Activated CD4-positive, CD25-positive, alpha-beta regulatory T cell treated with anti-CD3 and anti-CD28 coated beads, Interleukin-2, amount 50 U/mL, for 24 hours (primary cell): ENCODE measurements around the gene FADS3.

Source experiments
- ATAC-seq, 2 donors: fragments of 150-1000 bp; cut with Tn5 transposase; one replicate each; pipeline ENCODE4 v1.10.0; 2021; ENCODE audit warnings: mild to moderate bottlenecking in 1 of 2, moderate library complexity in 1 of 2

Gene FADS3

DNA sequence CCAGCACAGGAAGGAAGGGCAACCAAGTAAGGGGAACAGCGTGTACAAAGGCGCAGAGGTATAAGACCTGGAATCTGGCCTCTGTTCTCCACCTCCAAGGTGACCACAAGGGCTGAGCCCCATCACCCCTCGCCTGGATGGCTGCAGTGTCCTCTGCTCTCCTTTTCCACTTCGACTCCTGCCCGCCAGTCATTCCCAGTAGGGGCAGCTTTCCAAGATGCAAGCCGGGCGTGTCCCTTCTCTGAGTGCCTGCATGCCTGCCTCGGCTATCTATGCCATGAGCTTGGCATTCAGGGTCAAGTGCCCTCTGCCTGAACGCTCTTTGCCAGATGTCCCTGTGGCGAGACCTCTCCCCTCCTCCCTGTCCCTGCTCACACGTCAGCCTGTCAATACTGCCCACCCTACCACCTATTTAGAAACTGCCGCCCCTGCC, 17.0 kb downstream of the FADS3 start:
- ATAC-seq, result no peak

DNA sequence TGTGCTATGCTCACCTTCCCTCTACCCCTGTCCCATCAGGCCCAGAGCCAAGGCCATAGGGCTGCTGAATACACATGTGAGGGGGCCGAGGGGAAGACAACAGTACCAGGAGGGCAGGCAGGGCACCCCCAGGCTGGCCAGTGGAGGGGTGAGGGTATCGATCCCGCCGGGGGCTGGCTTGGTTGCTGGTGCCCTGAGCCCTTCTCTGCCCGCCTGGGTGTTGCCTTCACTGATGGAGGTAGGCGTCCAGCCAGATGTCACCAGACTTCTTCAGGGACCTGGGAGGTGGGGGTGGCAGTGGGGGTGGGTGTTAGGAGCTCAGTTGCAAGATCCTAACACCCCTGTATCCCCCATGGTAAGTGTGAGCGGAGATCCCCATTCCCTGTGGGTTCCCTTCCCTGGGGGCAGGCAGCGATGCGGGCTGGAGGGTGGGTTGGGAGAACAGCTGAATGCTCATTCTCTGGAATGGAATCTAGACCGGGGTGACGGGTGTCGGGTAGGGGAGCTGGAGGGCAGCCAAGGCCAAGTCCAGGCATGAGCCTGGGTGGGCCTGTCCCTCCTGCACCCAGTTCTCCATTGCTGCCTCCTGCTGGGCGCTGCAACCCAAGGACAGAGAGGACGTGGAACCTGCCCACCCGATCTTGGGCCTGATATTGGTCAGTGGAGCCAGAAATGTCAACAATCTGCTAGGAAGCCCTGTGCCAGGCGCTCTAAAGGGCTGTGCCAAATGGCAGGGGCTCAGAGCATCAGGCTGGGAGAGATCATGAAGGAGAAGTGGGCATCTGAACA, 17.6 kb downstream of the FADS3 start:
- ATAC-seq, result no peak

DNA sequence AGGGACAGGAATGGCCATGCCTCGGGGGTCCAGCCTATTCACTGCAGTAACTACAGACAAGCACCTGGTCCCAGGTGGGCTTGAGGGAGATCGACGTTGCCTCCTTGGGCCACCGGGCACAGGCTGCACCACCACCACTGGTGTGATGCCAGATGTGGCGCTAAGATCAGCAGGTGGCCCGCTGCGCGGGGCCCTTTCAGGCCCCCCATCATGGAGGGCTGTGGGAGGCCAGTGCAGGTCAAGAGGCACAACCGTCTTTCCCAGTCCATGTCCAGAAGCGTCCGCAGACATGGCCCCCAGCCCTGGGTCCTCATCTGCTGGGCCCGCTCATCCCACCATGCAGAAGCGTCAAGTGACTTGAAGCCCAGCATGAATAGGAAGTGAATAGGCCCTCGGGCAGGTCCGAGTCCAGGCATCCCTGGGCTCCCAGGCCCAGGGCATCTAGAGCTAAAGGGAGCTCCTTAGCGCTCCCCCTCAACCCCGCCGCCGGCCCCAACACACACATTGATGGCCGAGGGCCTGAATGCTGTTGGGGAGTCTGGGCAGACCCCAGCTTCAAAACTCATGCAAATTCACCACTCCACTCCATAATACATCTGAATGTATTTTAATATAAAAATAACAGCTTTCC, 18.3 kb downstream of the FADS3 start:
- no peak for ATAC-seq

- peak; percentile 76 to 80 for ATAC-seq
These were observed 20.2 kb downstream of the FADS3 start for GRCh38 chr11:61871158-61871597.

DNA sequence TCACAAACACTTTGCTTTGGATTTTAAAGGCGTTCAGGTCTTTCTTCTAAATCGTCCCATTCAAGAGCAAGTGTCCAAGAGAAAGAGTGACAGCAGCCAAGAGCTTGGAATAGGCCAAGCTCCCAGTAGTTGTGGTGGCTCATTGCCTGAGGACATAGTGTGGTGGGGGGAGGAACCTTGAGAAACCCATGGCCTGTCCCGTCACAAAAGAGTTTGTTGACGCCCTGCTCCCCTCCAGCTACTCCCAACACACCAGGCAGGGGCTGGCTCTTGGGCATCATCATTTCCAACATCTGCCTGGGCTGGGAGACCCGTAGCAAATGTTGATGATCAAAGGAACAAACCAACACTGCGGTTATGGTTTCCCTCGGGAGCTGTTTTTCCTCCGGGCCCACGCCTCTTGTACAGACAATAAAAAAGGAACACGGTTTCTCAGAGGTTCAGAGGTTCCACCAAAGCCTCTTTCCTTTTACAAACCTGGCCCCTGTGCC, 20.8 kb downstream of the FADS3 start:
- ATAC-seq, result no peak

DNA sequence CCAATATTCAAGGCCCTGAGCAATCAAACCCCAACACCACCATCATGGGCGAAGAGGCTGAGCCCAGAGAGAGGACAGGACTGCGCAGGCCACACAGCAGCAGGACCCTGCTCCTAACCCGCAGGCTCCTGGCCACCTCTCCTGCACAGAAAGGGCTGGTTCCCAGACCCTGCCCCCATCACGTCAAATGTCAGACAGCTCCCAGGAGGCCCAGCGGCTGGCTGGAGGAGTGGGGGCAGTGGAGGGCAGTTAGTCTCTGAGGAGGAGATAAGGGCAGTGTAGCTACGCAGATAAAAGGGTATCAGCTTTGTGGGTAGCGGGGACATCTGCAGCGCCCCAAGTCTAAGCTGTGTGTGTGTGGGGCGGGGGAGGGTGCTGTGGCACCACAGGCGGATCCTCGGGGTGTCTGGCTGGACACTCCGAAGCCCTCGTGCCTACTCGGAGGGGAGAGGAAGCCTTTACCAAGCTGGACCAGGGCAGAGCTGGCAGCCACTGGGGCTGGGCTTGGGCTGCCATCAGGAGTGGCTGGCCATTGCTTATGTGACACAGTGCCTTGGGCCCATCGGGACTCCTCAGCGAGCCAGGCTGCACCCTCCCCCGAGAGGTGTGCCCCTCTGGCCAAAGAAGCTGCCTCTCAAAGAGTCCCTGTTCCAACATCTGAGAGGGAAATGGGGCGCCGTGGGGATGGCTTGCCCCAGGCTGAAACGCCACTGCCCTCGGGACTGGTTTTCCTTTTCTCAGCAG, 21.5 kb downstream of the FADS3 start:
- ATAC-seq, result no peak

DNA sequence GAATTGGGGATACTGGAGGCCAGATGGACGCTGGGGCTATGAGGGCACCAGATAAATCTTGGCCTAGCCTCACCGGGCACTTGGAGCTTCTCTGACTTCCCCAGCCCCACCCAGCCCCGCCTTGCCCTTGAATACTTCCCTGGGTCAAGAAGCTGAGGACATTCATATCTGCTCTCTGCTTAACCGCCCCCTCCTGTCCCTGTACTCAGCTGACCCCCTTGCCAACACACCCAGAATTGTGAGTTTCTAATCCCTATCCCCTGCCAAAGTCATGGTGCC, 22.0 kb downstream of the FADS3 start:
- ATAC-seq, result no peak

GRCh38 chr11:61868571-61869428, 22.5 kb downstream of the FADS3 start:
- no peak for ATAC-seq

GRCh38 chr11:61866958-61867343, 24.4 kb downstream of the FADS3 start:
- ATAC-seq, result no peak

- no peak for ATAC-seq
These were observed 25.0 kb downstream of the FADS3 start for GRCh38 chr11:61866231-61866957.

DNA sequence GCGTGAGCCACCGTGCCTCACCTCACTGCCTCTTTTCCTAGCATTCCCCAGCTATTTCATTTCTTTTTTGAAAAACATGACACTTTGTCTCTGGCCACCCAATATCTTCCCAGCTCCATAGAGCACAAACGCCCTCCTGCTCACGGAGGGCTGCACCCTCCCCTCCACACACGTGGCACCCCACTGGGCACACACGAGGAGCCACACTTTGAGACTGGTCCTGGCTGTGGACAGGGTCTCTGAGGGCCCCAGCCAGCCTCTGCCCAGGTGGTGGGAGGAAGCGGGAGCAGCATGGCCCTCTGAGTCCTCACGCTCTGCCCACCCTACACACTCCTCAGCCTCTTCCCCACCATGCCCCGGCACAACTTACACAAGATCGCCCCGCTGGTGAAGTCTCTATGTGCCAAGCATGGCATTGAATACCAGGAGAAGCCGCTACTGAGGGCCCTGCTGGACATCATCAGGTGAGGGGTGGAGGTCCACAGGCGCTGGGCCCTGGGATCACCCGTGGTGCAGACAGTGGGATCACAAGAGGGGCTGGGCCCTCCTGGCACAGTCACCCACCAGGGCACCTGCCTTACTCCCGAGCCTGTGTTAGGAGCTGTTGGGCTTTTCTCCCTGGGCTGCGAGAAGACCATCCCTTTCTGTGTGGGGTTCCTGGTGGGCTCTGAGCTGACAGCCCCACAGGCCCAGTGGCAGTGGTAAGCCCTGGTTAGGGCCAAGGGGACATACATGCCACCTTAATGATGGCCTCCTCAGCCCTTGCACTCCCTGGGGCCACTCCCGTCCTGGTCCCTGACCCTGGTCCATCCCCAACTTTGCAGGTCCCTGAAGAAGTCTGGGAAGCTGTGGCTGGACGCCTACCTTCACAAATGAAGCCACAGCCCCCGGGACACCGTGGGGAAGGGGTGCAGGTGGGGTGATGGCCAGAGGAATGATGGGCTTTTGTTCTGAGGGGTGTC, 26.2 kb downstream of the FADS3 start:
- ATAC-seq, result no peak

GRCh38 chr11:61863548-61864081, 27.7 kb downstream of the FADS3 start:
- ATAC-seq, result no peak

- no peak for ATAC-seq
These were observed 28.4 kb downstream of the FADS3 start for GRCh38 chr11:61862714-61863547.

- ATAC-seq, result no peak
These were observed 29.7 kb downstream of the FADS3 start for GRCh38 chr11:61861634-61862033.

DNA sequence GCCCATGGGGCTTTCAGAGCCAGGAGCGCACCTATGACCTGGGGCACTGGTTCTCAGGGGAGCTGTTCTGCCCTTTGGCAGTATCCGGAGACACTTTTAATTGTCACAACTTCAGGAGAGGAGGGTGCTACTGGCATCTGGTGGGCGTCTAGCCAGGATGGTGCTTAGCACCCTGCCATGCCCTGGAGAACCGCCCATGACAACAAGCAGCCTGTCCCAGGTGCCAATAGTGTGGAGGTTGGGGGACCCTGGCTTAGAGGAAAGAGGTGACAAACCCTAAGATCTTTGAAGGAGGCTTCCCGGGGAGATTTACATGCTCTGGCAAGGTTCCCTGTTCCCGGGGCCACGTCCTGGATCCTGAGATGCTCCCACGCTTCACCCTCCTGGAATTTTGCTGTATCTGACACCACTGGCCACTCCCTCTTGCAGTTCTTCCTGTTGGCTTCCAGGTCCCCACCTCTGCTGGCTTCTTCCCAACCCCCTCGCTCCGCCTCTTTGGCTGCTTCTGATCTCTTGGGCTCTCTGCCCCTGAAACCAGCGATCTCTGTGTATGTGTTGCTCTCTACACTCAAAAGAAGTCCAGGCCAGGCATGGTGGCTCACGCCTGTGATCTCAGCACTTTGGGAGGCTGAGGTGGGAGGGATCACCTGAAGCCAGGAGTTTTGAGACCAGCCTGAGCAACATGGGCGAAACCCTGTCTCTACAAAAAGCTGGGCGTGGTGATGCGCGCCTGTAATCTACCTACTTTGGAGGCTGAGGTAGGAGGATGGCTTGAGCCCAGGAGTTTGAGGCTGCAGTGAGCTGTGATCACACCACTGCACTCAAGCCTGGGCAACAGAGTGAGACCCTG, 31.1 kb downstream of the FADS3 start:
- no peak for ATAC-seq

- no peak for ATAC-seq
These were observed 35.2 kb downstream of the FADS3 start for GRCh38 chr11:61855939-61856680.

- no peak for ATAC-seq
These were observed 36.2 kb downstream of the FADS3 start for GRCh38 chr11:61854966-61855714.
